HG03571 (cell line): ENCODE data around the gene ZNF677.
"Not testable (repeated sequence)": the region's sequence is repeated elsewhere in the genome, so short reads cannot be mapped to it uniquely, and the experiment has no call there.

Source experiments
- ATAC-seq: cut with Tn5 transposase; IDR thresholded peaks from one replicate; pipeline ENCODE4 v1.9.1; 2021; ENCODE audit not compliant: unreplicated experiment

Gene ZNF677

GRCh38 chr19:53193535-53194222, 61.0 kb downstream of the ZNF677 start:
- no peak for ATAC-seq

GRCh38 chr19:53192771-53193534, 61.7 kb downstream of the ZNF677 start, which contains the start of gene ZNF665:
TSS of gene ZNF665 (minus strand) at chr19:53193358. CDS start at chr19:53182898, 10,460 bp downstream.
- no peak for ATAC-seq

- ATAC-seq = no peak
Measured at GRCh38 chr19:53190253-53190652, 64.4 kb downstream of the ZNF677 start.

GRCh38 chr19:53189691-53190198, 64.9 kb downstream of the ZNF677 start:
- not testable (repeated sequence) for ATAC-seq
